ENCODE results near the gene TIPRL. TPM values are rescaled to one million over a fixed set of nuclear protein-coding genes. Genes with fewer than 3 reads are reported as not detected.

The TIPRL gene
- total RNA-seq, 2 experiments from 2014 or later = 36.0 to 54.3 TPM

- H3K9me3 ChIP-seq (ENCODE audit: low read length) = no peaks in the 10 kb centered on the region
- H3K27ac ChIP-seq (ENCODE audit: low read depth, low read length, poor library complexity, severe bottlenecking) = no peak overlapping the region
- H3K4me2 ChIP-seq (ENCODE audit: low read length) = no peak overlapping the region
- TF ChIP-seq, protein P1, sequence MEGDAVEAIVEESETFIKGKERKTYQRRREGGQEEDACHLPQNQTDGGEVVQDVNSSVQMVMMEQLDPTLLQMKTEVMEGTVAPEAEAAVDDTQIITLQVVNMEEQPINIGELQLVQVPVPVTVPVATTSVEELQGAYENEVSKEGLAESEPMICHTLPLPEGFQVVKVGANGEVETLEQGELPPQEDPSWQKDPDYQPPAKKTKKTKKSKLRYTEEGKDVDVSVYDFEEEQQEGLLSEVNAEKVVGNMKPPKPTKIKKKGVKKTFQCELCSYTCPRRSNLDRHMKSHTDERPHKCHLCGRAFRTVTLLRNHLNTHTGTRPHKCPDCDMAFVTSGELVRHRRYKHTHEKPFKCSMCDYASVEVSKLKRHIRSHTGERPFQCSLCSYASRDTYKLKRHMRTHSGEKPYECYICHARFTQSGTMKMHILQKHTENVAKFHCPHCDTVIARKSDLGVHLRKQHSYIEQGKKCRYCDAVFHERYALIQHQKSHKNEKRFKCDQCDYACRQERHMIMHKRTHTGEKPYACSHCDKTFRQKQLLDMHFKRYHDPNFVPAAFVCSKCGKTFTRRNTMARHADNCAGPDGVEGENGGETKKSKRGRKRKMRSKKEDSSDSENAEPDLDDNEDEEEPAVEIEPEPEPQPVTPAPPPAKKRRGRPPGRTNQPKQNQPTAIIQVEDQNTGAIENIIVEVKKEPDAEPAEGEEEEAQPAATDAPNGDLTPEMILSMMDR (conservative IDR thresholded peaks at IDR 0.05; ENCODE audit: low read length) = no peak
- no peak for TF ChIP-seq EZH2phosphoT487 (IDR thresholded peaks at IDR 0.05; ENCODE audit: borderline replicate concordance, low read depth, low read length)
- H3K4me1 ChIP-seq (ENCODE audit: insufficient read depth, low read length, poor library complexity, severe bottlenecking) = peaks cover 17% of the 10 kb centered on the region
- intact Hi-C loops (cut with micrococcal nuclease; ENCODE audit: unreplicated experiment) = no loop called here
- H3K4me3 ChIP-seq (ENCODE audit: low read depth, low read length, poor library complexity, severe bottlenecking) = no peak overlapping the region
- no peaks in the 10 kb centered on the region for H3K36me3 ChIP-seq (ENCODE audit: insufficient read depth, low read length)
- POLR2A ChIA-PET = interaction anchor here (0.6 kb wide), 2 partner anchors 8 to 29 kb away, joined by 3 read pairs; no protein-coding TSS in a partner anchor
- peaks cover 12% of the 10 kb centered on the region; the same call in 1 of the 2 replicates for H3K79me2 ChIP-seq (ENCODE audit: insufficient read depth, low read depth, low read length)
- no peak for DNase-seq (ENCODE audit: low spot score)
- H3K9me2 ChIP-seq (ENCODE audit: insufficient read depth, low read length) = no peaks in the 10 kb centered on the region
- BruUV-seq (replicated peaks) = no TSS peak
- no peaks in the 10 kb centered on the region for H4K20me1 ChIP-seq (ENCODE audit: insufficient read depth, low read length)
- no peak overlapping the region for H2AFZ ChIP-seq (ENCODE audit: low read length)
- CTCF ChIA-PET (ENCODE audit: unreplicated experiment) = no interaction called here
Measured at GRCh38 chr1:168221275-168221674, 42.5 kb downstream of the TIPRL start.

- Histone ChIP-seq H3K9me2 (ENCODE audit: insufficient read depth, low read length) (no peaks in the 10 kb centered on the region), H3K9me3 (ENCODE audit: low read length) (no peaks in the 10 kb centered on the region), H3K79me2 (ENCODE audit: insufficient read depth, low read depth, low read length) (peaks cover 32% of the 10 kb centered on the region), H3K36me3 (ENCODE audit: insufficient read depth, low read length) (no peaks in the 10 kb centered on the region), H3K4me3 (ENCODE audit: low read depth, low read length, poor library complexity, severe bottlenecking) (no peak overlapping the region), H2AFZ (ENCODE audit: low read length) (no peak overlapping the region), H3K4me2 (ENCODE audit: low read length) (no peak overlapping the region), H3K27ac (ENCODE audit: low read depth, low read length, poor library complexity, severe bottlenecking) (no peak overlapping the region), H3K4me1 (ENCODE audit: insufficient read depth, low read length, poor library complexity, severe bottlenecking) (peaks cover 29% of the 10 kb centered on the region), H4K20me1 (ENCODE audit: insufficient read depth, low read length) (peaks cover 12% of the 10 kb centered on the region)
- CTCF ChIA-PET (ENCODE audit: unreplicated experiment) = no interaction called here
- intact Hi-C loops (cut with micrococcal nuclease; ENCODE audit: unreplicated experiment) = no loop called here
- no TSS peak for BruUV-seq (replicated peaks)
- DNase-seq (ENCODE audit: low spot score) = no peak
- POLR2A ChIA-PET = no interaction called here
- TF ChIP-seq EZH2phosphoT487 (IDR thresholded peaks at IDR 0.05; ENCODE audit: borderline replicate concordance, low read depth, low read length) = no peak
- TF ChIP-seq, protein P1 (conservative IDR thresholded peaks at IDR 0.05; ENCODE audit: low read length) = no peak
Measured at GRCh38 chr1:168223261-168223660, 44.5 kb downstream of the TIPRL start.

DNA sequence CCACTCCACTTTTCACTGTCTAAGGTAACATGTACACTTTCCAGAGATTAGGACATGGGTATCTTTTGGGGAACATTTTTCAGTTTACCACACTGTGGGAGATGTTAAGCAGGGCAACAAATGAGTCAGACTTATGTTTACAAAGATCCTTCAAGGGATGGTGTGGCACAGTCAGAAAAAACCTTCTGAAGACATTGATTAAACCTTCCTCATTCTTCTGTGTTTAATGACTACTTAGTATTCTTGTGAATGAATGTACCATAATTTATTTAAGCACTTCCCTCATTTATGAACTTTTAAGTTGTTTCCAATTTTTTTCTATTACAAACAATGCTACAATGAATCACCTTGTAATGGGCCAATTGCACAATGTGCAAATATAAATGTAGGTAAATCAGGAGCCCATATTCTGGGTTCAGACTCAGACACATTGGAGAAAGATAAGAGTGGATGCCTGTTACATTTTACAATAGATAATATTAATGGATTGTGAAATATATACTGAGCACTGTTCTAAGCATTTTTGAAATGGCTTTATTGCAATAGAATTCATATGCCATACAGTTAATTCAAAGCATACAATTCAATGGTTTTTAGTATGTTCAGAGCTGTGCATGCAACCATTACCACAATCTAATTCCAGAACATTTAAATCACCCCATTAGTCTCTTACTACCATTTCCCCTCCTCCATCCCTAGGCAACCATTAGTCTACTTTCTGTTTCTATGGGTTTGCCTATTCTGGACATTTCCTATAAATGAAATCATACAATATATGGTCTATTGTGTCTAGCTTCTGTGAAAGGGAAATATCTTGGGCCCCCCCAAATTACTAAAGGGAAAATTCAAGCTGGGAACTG, 45.1 kb downstream of the TIPRL start:
- intact Hi-C loops (cut with micrococcal nuclease; ENCODE audit: unreplicated experiment) = no loop called here
- no peak overlapping the region for H3K4me3 ChIP-seq (ENCODE audit: low read depth, low read length, poor library complexity, severe bottlenecking)
- ChIA-PET CTCF (ENCODE audit: unreplicated experiment) (no interaction called here), POLR2A (interaction anchor here (0.9 to 1.2 kb wide), 2 partner anchors 8 to 29 kb away, joined by 3 read pairs; no protein-coding TSS in a partner anchor)
- peak overlapping the region; percentile 95; the same call in 1 of the 2 replicates for H3K4me2 ChIP-seq (ENCODE audit: low read length)
- BruUV-seq (replicated peaks) = no TSS peak
- no peak for DNase-seq (ENCODE audit: low spot score)
- peaks cover 35% of the 10 kb centered on the region for H3K4me1 ChIP-seq (ENCODE audit: insufficient read depth, low read length, poor library complexity, severe bottlenecking)
- H3K36me3 ChIP-seq (ENCODE audit: insufficient read depth, low read length) = 0 out of 2 replicates have a peak, but pooled peaks cover 1% of the 10 kb centered on the region
- H3K79me2 ChIP-seq (ENCODE audit: insufficient read depth, low read depth, low read length) = peaks cover 39% of the 10 kb centered on the region
- peaks cover 12% of the 10 kb centered on the region for H4K20me1 ChIP-seq (ENCODE audit: insufficient read depth, low read length)
- TF ChIP-seq, protein P1 (conservative IDR thresholded peaks at IDR 0.05; ENCODE audit: low read length) = no peak
- TF ChIP-seq EZH2phosphoT487 (IDR thresholded peaks at IDR 0.05; ENCODE audit: borderline replicate concordance, low read depth, low read length) = no peak
- H3K9me2 ChIP-seq (ENCODE audit: insufficient read depth, low read length) = no peaks in the 10 kb centered on the region
- H3K27ac ChIP-seq (ENCODE audit: low read depth, low read length, poor library complexity, severe bottlenecking) = no peak overlapping the region
- no peak overlapping the region for H2AFZ ChIP-seq (ENCODE audit: low read length)
- H3K9me3 ChIP-seq (ENCODE audit: low read length) = no peaks in the 10 kb centered on the region

All from OCI-LY7 (cell line).